ENCODE data around the gene GRM4.

GRM4 gene

GRCh38 chr6:33993653-33994471 is 152.0 kb downstream of the GRM4 start:
- no peak overlapping the region for H3K4me3 ChIP-seq (ENCODE audit: low read depth, low read length)
- DNase-seq (ENCODE audit: low read depth), result no peak

- no peak overlapping the region for H3K4me3 ChIP-seq (ENCODE audit: low read depth, low read length)
- DNase-seq (ENCODE audit: low read depth), result no peak
Measured at GRCh38 chr6:33993091-33993490, 152.8 kb downstream of the GRM4 start.

- H3K4me3 ChIP-seq (ENCODE audit: low read depth, low read length), result no peak overlapping the region
- no peak for DNase-seq (ENCODE audit: low read depth)
Measured at GRCh38 chr6:33992191-33992590, 153.7 kb downstream of the GRM4 start.

GRCh38 chr6:33991610-33992009 is 154.3 kb downstream of the GRM4 start:
- H3K4me3 ChIP-seq (ENCODE audit: low read depth, low read length), result no peak overlapping the region
- DNase-seq (ENCODE audit: low read depth), result no peak

- DNase-seq (ENCODE audit: low read depth), result no peak
- no peak overlapping the region for H3K4me3 ChIP-seq (ENCODE audit: low read depth, low read length)
Measured at GRCh38 chr6:33990061-33990541, 155.8 kb downstream of the GRM4 start.

GRCh38 chr6:33989016-33989854 is 156.7 kb downstream of the GRM4 start:
- no peak for DNase-seq (ENCODE audit: low read depth)
- H3K4me3 ChIP-seq (ENCODE audit: low read depth, low read length), result no peak overlapping the region

GRCh38 chr6:33988121-33989015 is 157.5 kb downstream of the GRM4 start:
- DNase-seq (ENCODE audit: low read depth), result no peak
- H3K4me3 ChIP-seq (ENCODE audit: low read depth, low read length), result no peak overlapping the region

GRCh38 chr6:33987531-33988021 is 158.3 kb downstream of the GRM4 start:
- no peak overlapping the region for H3K4me3 ChIP-seq (ENCODE audit: low read depth, low read length)
- DNase-seq (ENCODE audit: low read depth), result no peak

- DNase-seq (ENCODE audit: low read depth), result no peak
- no peak overlapping the region for H3K4me3 ChIP-seq (ENCODE audit: low read depth, low read length)
Measured at GRCh38 chr6:33985947-33986346, 159.9 kb downstream of the GRM4 start.

GRCh38 chr6:33985313-33985751 is 160.6 kb downstream of the GRM4 start:
- no peak for DNase-seq (ENCODE audit: low read depth)
- H3K4me3 ChIP-seq (ENCODE audit: low read depth, low read length), result no peak overlapping the region

- DNase-seq (ENCODE audit: low read depth), result no peak
- no peak overlapping the region for H3K4me3 ChIP-seq (ENCODE audit: low read depth, low read length)
Measured at GRCh38 chr6:33984466-33985312, 161.2 kb downstream of the GRM4 start.

GRCh38 chr6:33983721-33984465 is 162.0 kb downstream of the GRM4 start:
- no peak overlapping the region for H3K4me3 ChIP-seq (ENCODE audit: low read depth, low read length)
- DNase-seq (ENCODE audit: low read depth), result no peak

- no peak for DNase-seq (ENCODE audit: low read depth)
- no peak overlapping the region for H3K4me3 ChIP-seq (ENCODE audit: low read depth, low read length)
Measured at GRCh38 chr6:33983109-33983716, 162.7 kb downstream of the GRM4 start.

- no peak overlapping the region for H3K4me3 ChIP-seq (ENCODE audit: low read depth, low read length)
- no peak for DNase-seq (ENCODE audit: low read depth)
Measured at GRCh38 chr6:33981861-33982260, 164.0 kb downstream of the GRM4 start.

- H3K4me3 ChIP-seq (ENCODE audit: low read depth, low read length), result no peak overlapping the region
- no peak for DNase-seq (ENCODE audit: low read depth)
Measured at GRCh38 chr6:33981421-33981820, 164.5 kb downstream of the GRM4 start.

GRCh38 chr6:33980176-33981175 is 165.4 kb downstream of the GRM4 start:
- H3K4me3 ChIP-seq (ENCODE audit: low read depth, low read length), result no peak overlapping the region
- DNase-seq (ENCODE audit: low read depth), result no peak
